Measurements from ENCODE around the gene PRKAG1.

DNA sequence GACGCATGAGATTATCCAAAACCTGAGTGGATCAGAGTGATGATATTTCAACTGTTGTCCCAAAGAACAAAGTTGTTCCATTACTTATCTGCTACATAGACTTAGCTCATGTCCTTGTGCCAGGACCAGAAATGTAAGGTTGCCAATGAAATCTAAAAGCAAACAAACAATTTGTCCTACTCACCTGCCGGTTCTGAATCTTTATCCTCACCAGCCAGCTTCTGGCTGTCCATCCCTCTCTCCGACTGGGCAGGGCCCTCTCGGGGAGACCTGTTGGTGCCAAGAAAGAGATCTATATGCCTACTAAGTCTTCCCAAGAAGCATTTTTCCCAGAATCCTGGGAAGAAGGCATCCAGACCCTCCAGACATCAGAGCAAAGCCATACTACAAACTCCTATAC lies 36.5 kb upstream of the PRKAG1 start:
- TF ChIP-seq, protein P1, sequence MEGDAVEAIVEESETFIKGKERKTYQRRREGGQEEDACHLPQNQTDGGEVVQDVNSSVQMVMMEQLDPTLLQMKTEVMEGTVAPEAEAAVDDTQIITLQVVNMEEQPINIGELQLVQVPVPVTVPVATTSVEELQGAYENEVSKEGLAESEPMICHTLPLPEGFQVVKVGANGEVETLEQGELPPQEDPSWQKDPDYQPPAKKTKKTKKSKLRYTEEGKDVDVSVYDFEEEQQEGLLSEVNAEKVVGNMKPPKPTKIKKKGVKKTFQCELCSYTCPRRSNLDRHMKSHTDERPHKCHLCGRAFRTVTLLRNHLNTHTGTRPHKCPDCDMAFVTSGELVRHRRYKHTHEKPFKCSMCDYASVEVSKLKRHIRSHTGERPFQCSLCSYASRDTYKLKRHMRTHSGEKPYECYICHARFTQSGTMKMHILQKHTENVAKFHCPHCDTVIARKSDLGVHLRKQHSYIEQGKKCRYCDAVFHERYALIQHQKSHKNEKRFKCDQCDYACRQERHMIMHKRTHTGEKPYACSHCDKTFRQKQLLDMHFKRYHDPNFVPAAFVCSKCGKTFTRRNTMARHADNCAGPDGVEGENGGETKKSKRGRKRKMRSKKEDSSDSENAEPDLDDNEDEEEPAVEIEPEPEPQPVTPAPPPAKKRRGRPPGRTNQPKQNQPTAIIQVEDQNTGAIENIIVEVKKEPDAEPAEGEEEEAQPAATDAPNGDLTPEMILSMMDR (IDR thresholded peaks at IDR 0.05) = no peak
- no peak for TF ChIP-seq POLR2A (IDR thresholded peaks at IDR 0.05)

Measured in body of pancreas (tissue), 4 donors.